Left cardiac atrium (tissue), 4 donors: ENCODE results near the gene LYVE1. TPM values are rescaled to one million over a fixed set of nuclear protein-coding genes. Genes with fewer than 3 reads are reported as not detected.
"Not testable (repeated sequence)": the region's sequence is repeated elsewhere in the genome, so short reads cannot be mapped to it uniquely, and the experiment has no call there.

Experiments
- ATAC-seq, 2 donors: fragments of 200-7000 bp; cut with Tn5 transposase; one replicate each; pipeline ENCODE4 v1.9.1; 2020; ENCODE audit warnings: mild to moderate bottlenecking in 2 of 2, moderate library complexity in 2 of 2
- DNase-seq: peaks from one replicate; pipeline ENCODE4 v3.0.0-alpha.2; 2020
- intact Hi-C, 2 donors: fragments of 100-400 bp; cut with DNase I; formaldehyde crosslinking; loops; one replicate each; pipeline versions ENCODE4 v1.14.1 to v1.15.1; 2022 to 2023
- total RNA-seq, 2 donors: library from RNA; stranded (reverse); fragmentation: NEBNext Ultra II Directional; extraction: Animal tissue kit (Norgen Biotek cat#: 25700); gene quantifications; one replicate each; pipeline ENCODE4 v1.2.1, GENCODE V29; 2021
- donor health status: DM: no; HTN: yes; CAD: no.
- donor health status: DM: no; HTN: yes; CAD: no; lungs with severe emphysema.
- donor health status: DM: yes; HTN: yes; CAD: no.
- donor health status: Dilated cardiomyopathy.

The LYVE1 gene
- total RNA-seq, 2 donors from 2014 or later, result 95.2 to 250 TPM

GRCh38 chr11:10597877-10598351, 29.4 kb upstream of the LYVE1 start:
- intact Hi-C loops, result no loop called here
- peak in 1 of 2 donors; percentile 21 for ATAC-seq
- DNase-seq, result no peak

GRCh38 chr11:10595840-10596239, 27.4 kb upstream of the LYVE1 start:
- intact Hi-C loops, ATAC-seq: not testable (repeated sequence)

GRCh38 chr11:10594407-10594806, 25.9 kb upstream of the LYVE1 start:
- DNase-seq, result no peak
- no peak for ATAC-seq
- intact Hi-C loops, result no loop called here

More at GRCh38 chr11:10595840-10596239, 27.4 kb upstream of the LYVE1 start:
- not testable (repeated sequence) for DNase-seq

DNA sequence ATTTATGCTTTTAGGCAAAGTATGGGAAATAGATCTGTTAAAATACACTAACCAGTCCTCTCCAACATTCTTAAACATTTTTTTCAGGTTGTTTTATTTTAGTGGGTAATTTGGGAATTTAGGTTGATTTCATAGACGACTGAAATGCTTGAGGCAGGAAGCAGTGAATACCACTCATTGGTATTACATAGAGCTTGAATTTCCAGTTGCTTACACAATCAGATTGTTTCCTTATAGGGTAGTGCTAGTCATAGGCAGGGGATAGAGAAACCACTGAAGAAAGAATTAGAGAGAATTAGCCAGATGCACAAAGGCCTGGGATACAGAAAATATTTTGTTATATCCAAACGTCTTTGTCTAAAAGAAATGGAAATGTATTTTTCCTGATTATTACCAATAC, 23.9 kb upstream of the LYVE1 start:
- peak; percentile 55 to 65 for ATAC-seq
- intact Hi-C loops, result no loop called here
- no peak for DNase-seq

GRCh38 chr11:10591741-10592140, 23.3 kb upstream of the LYVE1 start:
- DNase-seq, result no peak
- intact Hi-C loops, result no loop called here
- no peak for ATAC-seq

DNA sequence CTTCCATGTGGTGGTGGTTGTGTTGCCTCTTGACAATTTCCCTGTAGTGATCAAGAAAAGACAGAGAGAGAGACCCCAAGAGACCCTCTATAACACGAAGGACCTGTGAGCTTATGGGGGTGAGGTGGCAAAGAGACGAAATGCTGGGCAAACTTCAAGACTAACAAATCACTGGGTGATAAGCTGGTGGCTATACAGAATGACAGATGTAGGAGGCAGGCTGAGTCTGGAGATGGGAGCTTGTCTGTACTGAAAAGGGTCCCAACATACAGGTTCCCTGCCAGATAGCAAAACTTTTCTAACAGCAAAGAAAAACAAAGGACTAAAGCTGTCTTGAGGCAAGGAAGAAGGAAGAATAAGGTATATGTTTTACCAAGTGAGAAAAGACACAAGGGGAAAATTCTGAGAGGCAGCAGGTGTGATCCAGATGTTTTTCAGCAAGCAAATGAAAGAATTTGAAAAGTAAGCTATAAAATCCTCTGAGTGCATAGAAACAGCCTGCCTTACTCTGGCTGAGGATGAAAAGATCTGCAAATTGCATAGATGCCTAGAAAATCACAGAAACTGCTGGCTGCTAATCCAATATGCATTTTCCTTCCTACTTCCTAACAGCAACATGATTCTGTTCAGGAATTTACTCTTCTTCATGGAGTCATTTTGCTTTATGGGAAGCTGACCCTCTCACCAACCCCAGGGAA, 21.9 kb upstream of the LYVE1 start:
- no peak for DNase-seq
- no peak for ATAC-seq
- intact Hi-C loops, result no loop called here

DNA sequence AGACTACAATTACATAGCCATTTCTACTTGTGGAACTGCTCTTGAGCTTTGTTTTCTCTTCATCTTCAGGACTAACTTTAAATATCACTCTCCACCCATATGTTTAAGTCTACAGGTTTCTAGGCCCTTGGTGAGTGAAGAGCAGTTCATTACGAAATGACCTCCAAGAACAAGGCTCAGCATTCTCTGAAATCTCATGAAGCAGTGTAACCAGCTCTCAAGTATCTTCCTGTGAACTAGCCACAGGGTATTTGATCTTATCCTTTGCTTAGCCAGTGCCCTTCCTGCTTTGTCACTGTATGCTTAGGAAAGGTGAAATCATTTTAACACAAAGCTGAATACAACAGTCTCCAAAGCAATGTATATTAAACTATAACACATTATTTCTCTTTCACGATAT, 20.4 kb upstream of the LYVE1 start:
- no peak for DNase-seq
- no peak for ATAC-seq
- intact Hi-C loops, result no loop called here

DNA sequence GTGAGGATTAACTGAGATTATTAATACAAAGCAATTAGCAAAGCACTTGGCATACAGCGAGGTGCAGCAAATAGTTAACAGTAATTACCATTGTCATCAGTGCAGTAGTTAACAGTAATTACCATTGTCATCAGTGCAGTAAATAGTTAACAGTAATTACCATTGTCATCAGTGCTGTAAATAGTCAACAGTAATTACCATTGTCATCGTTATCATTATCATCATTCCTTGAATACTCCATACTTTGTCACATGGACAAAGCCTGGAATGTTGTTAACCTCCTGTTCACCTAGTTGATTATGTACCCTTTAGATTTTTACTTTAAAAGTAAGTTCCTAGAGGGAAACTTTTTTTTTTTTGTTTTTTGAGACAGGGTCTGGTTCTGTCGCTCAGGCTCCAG, 19.5 kb upstream of the LYVE1 start:
- intact Hi-C loops, result no loop called here
- DNase-seq (no peak), ATAC-seq (no peak)

DNA sequence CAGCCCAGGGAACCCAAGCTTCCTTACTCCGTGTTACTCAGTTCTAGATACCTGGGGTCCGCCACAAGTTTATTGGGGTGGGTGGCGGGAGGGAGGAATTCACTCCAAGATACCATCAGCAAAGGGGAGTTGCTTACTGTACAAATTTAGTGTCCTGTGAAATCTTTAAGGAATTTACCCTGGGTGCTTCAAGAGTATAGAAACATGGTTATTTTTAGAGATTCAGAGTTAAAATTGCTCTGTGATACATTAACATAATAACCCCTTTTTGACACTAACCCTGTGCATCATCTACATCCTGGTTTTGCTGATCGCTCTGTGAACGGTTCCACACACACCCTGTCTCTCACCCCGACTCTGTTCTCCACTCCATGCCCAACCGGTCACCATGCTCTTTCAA, 18.9 kb upstream of the LYVE1 start:
- intact Hi-C loops, result no loop called here
- ATAC-seq (no peak), DNase-seq (no peak)

DNA sequence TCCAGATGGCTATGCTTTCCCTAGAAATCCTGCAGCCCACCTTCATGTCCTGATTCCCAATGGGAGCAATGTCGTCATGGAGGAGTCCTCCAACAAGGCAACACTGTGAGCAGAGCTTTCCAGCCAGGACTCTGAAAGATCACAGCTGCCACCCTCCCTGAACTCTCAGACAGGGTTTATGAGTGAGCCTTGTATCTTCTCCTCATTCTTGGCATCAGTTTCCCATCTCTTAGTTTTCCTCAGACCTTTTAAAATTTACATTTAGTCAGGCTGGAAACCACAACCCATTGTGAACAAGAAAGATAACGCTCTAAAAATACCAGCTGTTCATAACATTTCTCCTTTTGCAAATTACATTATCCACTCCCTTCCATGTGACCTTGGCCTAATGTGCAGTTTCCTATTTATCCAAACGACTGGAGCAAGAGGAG, 15.6 kb upstream of the LYVE1 start:
- DNase-seq, result no peak
- ATAC-seq, result peak in 1 of 2 donors; percentile 13
- intact Hi-C loops, result no loop called here

- intact Hi-C loops, result no loop called here
- DNase-seq, result peak; percentile 44
- ATAC-seq, result peak; percentile 61 to 81
Measured at GRCh38 chr11:10581481-10582019, 13.1 kb upstream of the LYVE1 start.

DNA sequence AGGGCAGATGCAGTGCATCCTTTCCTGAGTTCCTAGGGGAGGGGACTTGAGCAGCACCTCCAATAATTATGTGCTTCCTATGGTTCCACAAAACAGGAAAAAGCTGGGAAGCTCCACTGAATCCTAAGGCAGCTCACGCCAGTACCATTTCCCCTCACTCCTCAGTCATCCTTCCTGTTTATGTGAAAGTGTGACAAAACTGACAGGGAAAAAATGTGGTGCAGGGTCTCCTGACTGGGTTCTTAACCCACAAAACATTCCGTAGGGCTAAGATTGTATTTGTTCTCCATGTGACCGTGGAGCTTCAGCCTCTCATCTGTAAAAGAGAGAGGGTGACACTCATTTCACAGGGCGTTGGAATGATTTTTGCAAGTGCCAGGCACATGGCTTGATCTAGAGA, 12.2 kb upstream of the LYVE1 start:
- ATAC-seq (no peak), DNase-seq (no peak)
- intact Hi-C loops, result no loop called here

DNA sequence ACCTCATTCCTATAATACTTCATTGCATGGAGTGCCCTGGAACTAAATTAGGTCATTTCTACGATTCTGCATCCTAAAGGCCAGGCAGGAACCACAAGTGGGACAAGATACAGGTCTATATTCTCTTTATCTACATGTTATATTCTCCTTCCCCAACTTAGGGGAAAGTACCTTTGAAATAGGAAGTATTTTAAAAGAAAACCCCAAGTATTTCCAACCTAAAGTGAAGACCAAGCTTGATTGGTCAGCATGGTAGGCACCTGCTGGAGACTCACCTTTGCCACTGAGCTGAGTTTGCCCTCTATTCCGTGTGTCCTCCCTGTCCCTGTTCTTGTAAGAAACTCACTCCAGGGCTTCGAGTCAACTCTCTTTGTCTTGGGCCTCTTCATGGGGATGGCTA, 11.2 kb upstream of the LYVE1 start:
- intact Hi-C loops, result no loop called here
- ATAC-seq, result no peak

DNA sequence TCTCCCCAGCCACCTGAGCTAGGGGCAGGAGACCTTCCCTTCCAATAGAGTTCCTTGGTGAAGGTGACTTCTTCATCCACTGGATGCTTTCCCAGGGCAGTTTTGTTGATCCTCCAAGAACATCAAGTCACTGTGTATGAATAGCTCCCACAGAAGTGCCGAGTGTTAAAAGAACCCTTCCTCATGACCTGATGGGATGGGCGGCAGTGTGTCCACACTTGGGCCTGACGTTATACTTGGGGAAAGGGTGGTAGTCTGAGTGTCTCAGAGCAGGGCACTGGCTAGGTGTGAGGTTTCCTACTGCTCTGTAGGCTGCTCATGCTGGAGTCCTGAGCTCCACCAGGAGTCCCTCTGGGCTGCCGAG, 7.6 kb upstream of the LYVE1 start:
- intact Hi-C loops, result no loop called here
- no peak for DNase-seq
- no peak for ATAC-seq

More for the DNA sequence above, 11.2 kb upstream of the LYVE1 start:
- no peak for DNase-seq

GRCh38 chr11:10575346-10576034, 7.0 kb upstream of the LYVE1 start:
- intact Hi-C loops, result no loop called here
- DNase-seq, result no peak
- ATAC-seq, result no peak

GRCh38 chr11:10573556-10573955, 5.1 kb upstream of the LYVE1 start:
- DNase-seq, result no peak
- no peak for ATAC-seq
- intact Hi-C loops, result no loop called here

GRCh38 chr11:10573028-10573427, 4.6 kb upstream of the LYVE1 start:
- DNase-seq, result no peak
- no peak for ATAC-seq
- intact Hi-C loops, result no loop called here

- intact Hi-C loops, result no loop called here
- DNase-seq (no peak), ATAC-seq (peak in 1 of 2 donors; percentile 66)
Measured at GRCh38 chr11:10572533-10572932, 4.1 kb upstream of the LYVE1 start.

DNA sequence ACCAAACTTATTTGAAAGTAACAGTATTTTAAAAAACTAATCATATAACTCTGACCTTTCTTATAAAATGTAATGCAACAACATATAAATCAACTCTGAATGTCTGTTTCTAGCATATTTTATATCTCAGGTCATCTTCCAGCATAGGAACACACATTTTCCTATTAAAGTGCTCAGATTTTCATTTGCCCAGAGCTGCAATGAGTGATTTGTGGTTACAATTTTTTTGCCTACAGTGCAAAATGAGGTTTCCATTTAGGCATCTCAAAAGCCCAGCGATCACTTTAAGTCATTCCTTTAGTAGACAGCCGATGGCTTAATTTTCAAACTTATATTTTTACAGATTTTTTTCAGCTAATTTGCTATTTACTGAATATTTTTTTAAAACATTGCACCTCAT, 1.0 kb downstream of the LYVE1 start:
- intact Hi-C loops, result no loop called here
- ATAC-seq (no peak), DNase-seq (no peak)

- intact Hi-C loops, result no loop called here
- DNase-seq (no peak), ATAC-seq (no peak)
Measured at GRCh38 chr11:10566257-10566957, 2.1 kb downstream of the LYVE1 start.
